Right lobe of liver (tissue), 6 donors: ENCODE measurements around the gene CD248. TPM values are rescaled to one million over a fixed set of nuclear protein-coding genes. Genes with fewer than 3 reads are reported as not detected.
"Not testable (repeated sequence)": the region's sequence is repeated elsewhere in the genome, so short reads cannot be mapped to it uniquely, and the experiment has no call there.

ENCODE experiments used
- ATAC-seq, 4 donors: fragments of 200-7000 bp; cut with Tn5 transposase; one replicate each; pipeline ENCODE4 v1.9.1; 2020; ENCODE audit warnings: mild to moderate bottlenecking in 4 of 4, moderate library complexity in 4 of 4
- DNase-seq, 3 donors: peaks; one replicate each; pipeline ENCODE4 v3.0.0-alpha.2; 2020
- H3K27ac ChIP-seq, 3 donors: fragments of 200-600 bp; one replicate each; pipeline ENCODE4 v1.8.0; 2022
- H3K27me3 ChIP-seq, 2 donors: fragments of 200-600 bp; one replicate each; pipeline ENCODE4 v1.8.0; 2022
- H3K36me3 ChIP-seq, 4 donors: fragments of 200-600 bp; sonication (generic) in 1 of 4; one replicate each; pipeline versions ENCODE4 v1.5.1 to v1.8.0; 2017 to 2022; ENCODE audit warnings: control low read depth in 1 of 4
- H3K4me1 ChIP-seq, 4 donors: fragments of 200-600 bp; sonication (generic) in 1 of 4; one replicate each; pipeline versions ENCODE4 v1.5.1 to v1.8.0; 2017 to 2022; ENCODE audit warnings: control low read depth in 1 of 4
- H3K4me3 ChIP-seq, 3 donors: fragments of 200-600 bp; one replicate each; pipeline ENCODE4 v1.8.0; 2022
- H3K9me3 ChIP-seq, 4 donors: fragments of 200-600 bp; sonication (generic) in 1 of 4; one replicate each; pipeline versions ENCODE4 v1.5.1 to v1.8.0; 2017 to 2022; ENCODE audit warnings: control low read depth in 1 of 4
- CTCF ChIP-seq, 4 donors: fragments of 200-600 bp in 3 of 4; fragments of 450-650 bp in 1 of 4; IDR thresholded peaks; one replicate each; pipeline versions ENCODE4 v1.5.1 to v1.8.0; 2016 to 2022; ENCODE audit warnings: antibody characterized with exemption in 4 of 4, mild to moderate bottlenecking in 2 of 4
- POLR2A ChIP-seq: fragments of 450-650 bp; IDR thresholded peaks from one replicate; pipeline ENCODE4 v1.6.1; 2017; ENCODE audit warnings: antibody characterized with exemption, mild to moderate bottlenecking
- WGBS: methylation state at CpG from one replicate; pipeline ENCODE4 v1.1.6; 2018; ENCODE audit warnings: low coverage, low lambda C conversion rate; ENCODE audit not compliant: insufficient coverage; ENCODE audit errors: missing lambda C conversion rate; 5-methylcytosine and 5-hydroxymethylcytosine counted together
- intact Hi-C, 2 donors: fragments of 100-400 bp; cut with DNase I; formaldehyde crosslinking; loops; one replicate each; pipeline versions ENCODE4 v1.11.2 to v1.14.1; 2022
- total RNA-seq, 6 experiments: library from RNA; depleted of rRNA in 2 of 6; stranded (reverse); fragments of >200 nt in 2 of 6; fragmentation: NEBNext Ultra II Directional in 3 of 6; extraction: Animal tissue kit (Norgen Biotek cat#: 25700) in 3 of 6; gene quantifications; one replicate each; pipeline versions ENCODE4 v1.1.0 to v1.2.4, GENCODE V29; 2016 to 2023
- donor health status: DM: no; HTN: yes; CAD: no.
- donor health status: DM: no; HTN: no; CAD: no.
- donor health status: DM: no; HTN: no; CAD: no.
- donor health status: DM: no; HTN: yes; CAD: no.
- donor health status: DM: no; HTN: yes; CAD: no.

The CD248 gene
- total RNA-seq, 6 experiments from 2014 or later, result 0.37 to 3.2 (median 0.94) TPM

- ATAC-seq (no peak), DNase-seq (no peak)
- H3K4me3 ChIP-seq, result no peak overlapping the region
- intact Hi-C loops, result no loop called here
- no peak overlapping the region for H3K27ac ChIP-seq
- no CpG with 5 or more reads among the region's 10 CpGs for WGBS
- no peaks in the 10 kb centered on the region for H3K9me3 ChIP-seq
- peaks cover 0 to 8% (median 0%) of the 10 kb centered on the region in 4 donors for H3K4me1 ChIP-seq
- H3K36me3 ChIP-seq, result no peaks in the 10 kb centered on the region
- no peaks in the 10 kb centered on the region for H3K27me3 ChIP-seq
- TF ChIP-seq CTCF (IDR thresholded peaks at IDR 0.05) (no peak), POLR2A (no peak)
These were observed 7.8 kb upstream of the CD248 start for GRCh38 chr11:66324664-66325063.

- Histone ChIP-seq H3K36me3 (no peaks in the 10 kb centered on the region), H3K4me1 (peaks cover 0 to 9% (median under 1%) of the 10 kb centered on the region in 4 donors), H3K9me3 (no peaks in the 10 kb centered on the region), H3K27me3 (no peaks in the 10 kb centered on the region), H3K27ac (no peak overlapping the region), H3K4me3 (no peak overlapping the region)
- whole genome bisulfite sequencing, result 85% methylated on average over 1 of the region's 1 CpG
- intact Hi-C loops, result no loop called here
- no peak for TF ChIP-seq CTCF (IDR thresholded peaks at IDR 0.05)
- ATAC-seq, result no peak
- DNase-seq, result no peak
These were observed 6.8 kb upstream of the CD248 start for GRCh38 chr11:66323684-66324083.

GRCh38 chr11:66322732-66323427, 6.0 kb upstream of the CD248 start:
- intact Hi-C loops, result no loop called here
- no peaks in the 10 kb centered on the region for H3K36me3 ChIP-seq
- no peaks in the 10 kb centered on the region for H3K27me3 ChIP-seq
- no peaks in the 10 kb centered on the region for H3K9me3 ChIP-seq
- H3K4me1 ChIP-seq, result peaks cover 0 to 10% (median 4%) of the 10 kb centered on the region in 4 donors
- no peak overlapping the region for H3K27ac ChIP-seq
- no peak for TF ChIP-seq CTCF (IDR thresholded peaks at IDR 0.05)
- TF ChIP-seq POLR2A, result no peak
- H3K4me3 ChIP-seq, result no peak overlapping the region
- 84% methylated on average over 10 of the region's 11 CpGs for WGBS
- no peak for ATAC-seq
- no peak for DNase-seq

- no peak for TF ChIP-seq POLR2A
- TF ChIP-seq CTCF (IDR thresholded peaks at IDR 0.05), result no peak
- DNase-seq (no peak), ATAC-seq (no peak)
- no peak overlapping the region for H3K27ac ChIP-seq
- peaks cover 0 to 12% (median 5%) of the 10 kb centered on the region in 4 donors for H3K4me1 ChIP-seq
- H3K36me3 ChIP-seq, result no peaks in the 10 kb centered on the region
- no peaks in the 10 kb centered on the region for H3K9me3 ChIP-seq
- intact Hi-C loops, result no loop called here
- H3K27me3 ChIP-seq, result no peaks in the 10 kb centered on the region
- 95% methylated on average over 2 of the region's 4 CpGs for WGBS
- no peak overlapping the region for H3K4me3 ChIP-seq
These were observed 4.8 kb upstream of the CD248 start for GRCh38 chr11:66321606-66322005.

GRCh38 chr11:66320748-66321147, 3.9 kb upstream of the CD248 start:
- peaks cover 0 to 12% (median 5%) of the 10 kb centered on the region in 4 donors for H3K4me1 ChIP-seq
- DNase-seq, H3K36me3 ChIP-seq, H3K27ac ChIP-seq, H3K9me3 ChIP-seq, H3K27me3 ChIP-seq, H3K4me3 ChIP-seq, ATAC-seq, intact Hi-C loops: not testable (repeated sequence)
- WGBS, result 84% methylated on average over 4 of the region's 6 CpGs

- DNase-seq, H3K27ac ChIP-seq, intact Hi-C loops, H3K4me3 ChIP-seq, H3K36me3 ChIP-seq, ATAC-seq, H3K9me3 ChIP-seq, H3K27me3 ChIP-seq: not testable (repeated sequence)
- 54% methylated on average over 2 of the region's 2 CpGs for whole genome bisulfite sequencing
- H3K4me1 ChIP-seq, result peaks cover 0 to 12% (median 5%) of the 10 kb centered on the region in 4 donors
These were observed 3.4 kb upstream of the CD248 start for GRCh38 chr11:66320289-66320688.
